HUES64 (cell line): ENCODE measurements around the gene PF4V1.

ENCODE experiments used
- H3K27ac ChIP-seq: 2 replicates; pipeline ENCODE4 v1.7.0; 2013; ENCODE audit warnings: low read depth, low read length, inconsistent platforms
- H3K27me3 ChIP-seq: 2 replicates; pipeline ENCODE4 v1.6.1; 2013; ENCODE audit warnings: mild to moderate bottlenecking, low read length; ENCODE audit not compliant: insufficient read depth
- H3K36me3 ChIP-seq: 2 replicates; pipeline ENCODE4 v1.6.1; 2013; ENCODE audit warnings: mild to moderate bottlenecking, low read length; ENCODE audit not compliant: insufficient read depth
- H3K4me1 ChIP-seq: 2 replicates; pipeline ENCODE4 v1.6.1; 2013; ENCODE audit warnings: mild to moderate bottlenecking, low read length, moderate library complexity; ENCODE audit not compliant: insufficient read depth
- H3K4me3 ChIP-seq: 2 replicates; pipeline ENCODE4 v1.5.1; 2013; ENCODE audit warnings: mild to moderate bottlenecking, low read length, moderate library complexity
- H3K9ac ChIP-seq: 2 replicates; pipeline ENCODE4 v1.6.1; 2013; ENCODE audit warnings: mild to moderate bottlenecking, low read depth, low read length
- H3K9me3 ChIP-seq: 2 replicates; pipeline ENCODE4 v1.6.1; 2013; ENCODE audit warnings: low read depth, low read length; ENCODE audit not compliant: insufficient read depth
- WGBS: fragments of 150-250, 120-280 bp; methylation state at CpG from one replicate; pipeline ENCODE4 v1.1.7; 2013; ENCODE audit warnings: missing lambda C conversion rate; 5-methylcytosine and 5-hydroxymethylcytosine counted together

The PF4V1 gene

DNA sequence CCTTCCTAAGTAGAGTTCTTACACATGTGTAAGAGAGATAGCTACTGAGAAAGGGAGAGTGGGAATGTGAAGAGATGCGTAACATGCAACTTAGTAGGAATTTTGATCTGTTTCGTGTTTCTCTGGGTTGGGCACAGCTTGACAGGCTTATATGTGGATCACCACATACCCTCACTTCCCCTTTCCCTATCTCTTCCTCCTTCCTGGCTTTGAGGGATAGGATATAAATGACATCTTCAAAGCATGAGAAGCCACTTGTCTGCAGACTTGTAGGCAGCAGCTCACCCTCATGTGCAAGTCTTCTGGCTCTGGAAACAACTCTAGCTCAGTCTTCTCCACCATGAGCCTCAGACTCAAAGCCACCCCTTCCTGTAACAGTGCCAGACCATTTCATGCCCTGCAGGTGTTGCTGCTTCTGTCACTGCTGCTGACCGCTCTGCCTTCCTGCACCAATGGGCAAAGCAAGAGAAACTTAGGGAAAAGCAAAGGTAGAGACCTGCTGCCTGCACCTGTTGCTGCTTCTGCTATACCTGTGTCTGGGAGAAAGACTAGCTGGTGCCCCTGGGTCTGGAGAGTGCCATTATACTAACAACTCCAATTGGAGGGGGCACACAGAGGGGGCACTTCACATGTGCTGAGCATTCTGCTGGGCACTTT lies 5.4 kb upstream of the PF4V1 start:
- 0 out of 2 replicates have a peak, but pooled peaks cover 5% of the 10 kb centered on the region for H3K4me1 ChIP-seq
- WGBS = 96% methylated on average over 3 of the region's 3 CpGs
- no peak overlapping the region for H3K27ac ChIP-seq

DNA sequence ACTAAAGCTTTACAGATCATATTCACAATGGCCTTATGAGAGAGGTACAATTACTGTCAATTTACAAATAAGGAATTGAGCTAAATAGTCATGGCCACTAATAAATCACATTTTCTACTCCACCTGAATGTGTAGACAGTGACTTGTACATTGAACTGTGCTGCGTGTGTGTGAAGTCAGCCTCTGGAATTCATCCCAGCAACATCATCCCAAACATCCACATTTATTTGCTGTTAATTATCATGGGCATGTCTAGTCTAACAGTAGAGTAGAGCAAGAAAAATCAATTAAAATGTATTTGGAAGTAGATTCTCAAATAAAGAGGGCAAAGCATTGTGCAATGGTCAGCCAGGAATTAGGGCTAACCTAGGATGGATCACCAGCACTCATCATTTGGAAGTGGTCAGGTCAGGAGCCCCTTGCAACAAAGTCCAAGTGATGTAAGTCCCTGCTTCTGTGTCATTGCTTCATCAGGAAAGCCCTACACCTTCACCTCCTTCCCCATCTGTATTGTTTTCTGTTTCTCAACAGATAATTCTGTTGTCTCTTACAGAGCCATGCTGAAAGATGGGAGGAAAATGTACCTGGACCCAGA lies 4.8 kb upstream of the PF4V1 start:
- Histone ChIP-seq H3K4me1 (0 out of 2 replicates have a peak, but pooled peaks cover 5% of the 10 kb centered on the region), H3K27ac (no peak overlapping the region), H3K4me3 (no peak overlapping the region), H3K27me3 (no peaks in the 10 kb centered on the region), H3K9me3 (no peaks in the 10 kb centered on the region), H3K9ac (no peak overlapping the region), H3K36me3 (no peaks in the 10 kb centered on the region)
- WGBS = 100% methylated on average over 1 of the region's 1 CpG

More for the DNA sequence above, 5.4 kb upstream of the PF4V1 start:
- Histone ChIP-seq H3K9me3 (no peaks in the 10 kb centered on the region), H3K4me3 (no peak overlapping the region), H3K9ac (no peak overlapping the region), H3K36me3 (no peaks in the 10 kb centered on the region), H3K27me3 (no peaks in the 10 kb centered on the region)

- Histone ChIP-seq H3K4me1 (no peaks in the 10 kb centered on the region), H3K36me3 (no peaks in the 10 kb centered on the region), H3K27me3 (no peaks in the 10 kb centered on the region), H3K4me3 (no peak overlapping the region), H3K27ac (no peak overlapping the region), H3K9me3 (no peaks in the 10 kb centered on the region), H3K9ac (no peak overlapping the region)
- WGBS = 93% methylated on average over 3 of the region's 4 CpGs
These were observed 2.7 kb upstream of the PF4V1 start for GRCh38 chr4:73850261-73850970.

GRCh38 chr4:73851293-73851692 lies 1.8 kb upstream of the PF4V1 start:
- Histone ChIP-seq H3K27me3 (no peaks in the 10 kb centered on the region), H3K4me3 (no peak overlapping the region), H3K27ac (no peak overlapping the region), H3K9ac (no peak overlapping the region), H3K36me3 (no peaks in the 10 kb centered on the region), H3K4me1 (no peaks in the 10 kb centered on the region), H3K9me3 (no peaks in the 10 kb centered on the region)
- 73% methylated on average over 1 of the region's 1 CpG for WGBS

GRCh38 chr4:73852771-73853170 lies 325 bp upstream of the PF4V1 start:
- Histone ChIP-seq H3K27me3 (no peaks in the 10 kb centered on the region), H3K9ac (no peak overlapping the region), H3K27ac (no peak overlapping the region), H3K9me3 (no peaks in the 10 kb centered on the region), H3K4me3 (no peak overlapping the region), H3K4me1 (no peaks in the 10 kb centered on the region), H3K36me3 (no peaks in the 10 kb centered on the region)

- no peaks in the 10 kb centered on the region for H3K4me1 ChIP-seq
- no peak overlapping the region for H3K9ac ChIP-seq
- no peaks in the 10 kb centered on the region for H3K36me3 ChIP-seq
- no peak overlapping the region for H3K4me3 ChIP-seq
- 76% methylated on average over 7 of the region's 8 CpGs for WGBS
- H3K9me3 ChIP-seq = no peaks in the 10 kb centered on the region
- H3K27me3 ChIP-seq = no peaks in the 10 kb centered on the region
- H3K27ac ChIP-seq = no peak overlapping the region
These were observed 800 bp downstream of the PF4V1 start for GRCh38 chr4:73853718-73854473.

DNA sequence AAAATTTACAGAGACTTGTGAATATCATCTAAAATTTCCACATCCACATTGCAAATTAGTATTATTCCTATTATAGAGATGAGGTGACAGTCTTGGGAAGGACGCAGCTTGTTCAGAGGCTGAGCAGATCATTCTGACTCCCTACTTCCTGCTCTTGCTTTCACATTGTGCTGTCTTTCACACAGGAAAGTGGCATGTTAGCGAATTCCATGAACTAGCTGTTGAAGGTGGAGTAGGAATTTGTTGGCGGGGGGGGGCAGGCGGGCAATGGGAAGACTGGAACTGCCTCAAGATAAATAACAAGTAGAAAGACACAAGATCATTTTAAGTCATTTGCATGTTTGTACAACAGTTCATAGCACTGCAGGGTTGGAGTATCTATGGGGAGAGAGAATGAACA lies 2.3 kb downstream of the PF4V1 start:
- WGBS = 80% methylated on average over 3 of the region's 4 CpGs
- H3K4me3 ChIP-seq = no peak overlapping the region

GRCh38 chr4:73856518-73856917 lies 3.4 kb downstream of the PF4V1 start:
- Histone ChIP-seq H3K27ac (no peak overlapping the region), H3K36me3 (no peaks in the 10 kb centered on the region), H3K27me3 (no peaks in the 10 kb centered on the region), H3K4me3 (no peak overlapping the region), H3K9me3 (no peaks in the 10 kb centered on the region), H3K4me1 (no peaks in the 10 kb centered on the region), H3K9ac (no peak overlapping the region)

More for the DNA sequence above, 2.3 kb downstream of the PF4V1 start:
- no peak overlapping the region for H3K27ac ChIP-seq
- no peak overlapping the region for H3K9ac ChIP-seq
- no peaks in the 10 kb centered on the region for H3K4me1 ChIP-seq
- H3K36me3 ChIP-seq = no peaks in the 10 kb centered on the region
- no peaks in the 10 kb centered on the region for H3K9me3 ChIP-seq
- H3K27me3 ChIP-seq = no peaks in the 10 kb centered on the region

GRCh38 chr4:73859614-73860088 lies 6.6 kb downstream of the PF4V1 start:
- H3K9me3 ChIP-seq = no peaks in the 10 kb centered on the region
- H3K9ac ChIP-seq = no peak overlapping the region
- H3K27ac ChIP-seq = no peak overlapping the region
- H3K36me3 ChIP-seq = no peaks in the 10 kb centered on the region
- H3K4me3 ChIP-seq = no peak overlapping the region
- H3K27me3 ChIP-seq = no peaks in the 10 kb centered on the region
- no peaks in the 10 kb centered on the region for H3K4me1 ChIP-seq

DNA sequence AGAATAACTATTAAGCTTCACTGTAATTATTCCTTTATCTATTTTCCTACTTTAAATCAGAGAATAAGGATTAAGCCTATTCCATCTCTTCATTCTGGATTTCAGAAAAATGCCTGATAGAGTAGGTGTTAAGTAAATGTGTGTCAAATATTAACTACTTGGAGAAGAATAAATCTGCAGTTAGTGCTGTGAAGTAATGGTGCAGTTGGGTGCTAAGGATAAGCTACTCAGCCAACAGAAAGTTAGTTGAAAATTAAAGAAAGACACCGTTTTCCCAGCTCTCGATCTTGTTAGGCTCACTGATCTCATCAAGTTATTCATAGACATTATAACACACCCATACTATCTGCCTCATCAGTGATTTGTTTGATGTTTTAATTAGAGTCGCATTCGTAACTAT lies 7.1 kb downstream of the PF4V1 start:
- 67% methylated on average over 2 of the region's 4 CpGs for WGBS

DNA sequence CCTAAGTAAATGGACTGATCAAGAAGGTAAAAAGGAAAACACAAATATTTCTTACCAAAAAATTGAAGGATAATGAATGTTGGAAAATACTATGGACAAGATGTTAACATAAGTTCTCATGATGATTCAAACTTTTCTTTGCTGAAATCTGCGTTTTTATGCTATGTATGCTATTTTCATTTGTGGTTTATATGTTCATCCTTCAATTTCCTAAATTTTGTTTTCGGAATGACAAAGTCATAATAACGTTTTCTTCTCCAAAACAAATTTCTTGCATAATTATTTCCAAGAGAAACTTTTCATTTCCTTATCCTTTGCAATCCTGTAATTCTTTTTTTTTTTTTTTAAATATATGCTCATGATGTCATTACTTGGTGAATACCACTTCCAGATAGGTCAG lies 7.8 kb downstream of the PF4V1 start:
- WGBS = 98% methylated on average over 3 of the region's 3 CpGs
- H3K4me1 ChIP-seq = no peaks in the 10 kb centered on the region
- no peak overlapping the region for H3K27ac ChIP-seq
- no peaks in the 10 kb centered on the region for H3K27me3 ChIP-seq
- no peak overlapping the region for H3K9ac ChIP-seq
- H3K9me3 ChIP-seq = no peaks in the 10 kb centered on the region
- H3K4me3 ChIP-seq = no peak overlapping the region
- no peaks in the 10 kb centered on the region for H3K36me3 ChIP-seq

More for the DNA sequence above, 7.1 kb downstream of the PF4V1 start:
- H3K27ac ChIP-seq = no peak overlapping the region
- no peaks in the 10 kb centered on the region for H3K27me3 ChIP-seq
- H3K36me3 ChIP-seq = no peaks in the 10 kb centered on the region
- H3K4me1 ChIP-seq = no peaks in the 10 kb centered on the region
- H3K9ac ChIP-seq = no peak overlapping the region
- no peaks in the 10 kb centered on the region for H3K9me3 ChIP-seq
- no peak overlapping the region for H3K4me3 ChIP-seq
